Activated CD4-positive, alpha-beta T cell treated with anti-CD3 and anti-CD28 coated beads, Interleukin-2, amount 50 U/mL, for 24 hours (primary cell): Measurements from ENCODE around the gene OXCT2.
"Not testable (repeated sequence)": the region's sequence is repeated elsewhere in the genome, so short reads cannot be mapped to it uniquely, and the experiment has no call there.

Experiments used
- DNase-seq, 2 donors: peaks; one replicate each; pipeline ENCODE4 v3.0.0-alpha.2; 2020; ENCODE audit warnings: low read depth in 1 of 2, low spot score in 1 of 2

OXCT2 gene

GRCh38 chr1:39763619-39764374 is 7.4 kb downstream of the OXCT2 start:
- not testable (repeated sequence) for DNase-seq

GRCh38 chr1:39762550-39763540 is 8.3 kb downstream of the OXCT2 start:
- no peak for DNase-seq

GRCh38 chr1:39761557-39762260 is 9.4 kb downstream of the OXCT2 start:
- no peak for DNase-seq

GRCh38 chr1:39761016-39761415 is 10.1 kb downstream of the OXCT2 start:
- DNase-seq = no peak

GRCh38 chr1:39760074-39761008 is 10.8 kb downstream of the OXCT2 start:
- DNase-seq = no peak

- no peak for DNase-seq
These were observed 11.8 kb downstream of the OXCT2 start for GRCh38 chr1:39759436-39759726.

- DNase-seq = no peak
These were observed 12.4 kb downstream of the OXCT2 start for GRCh38 chr1:39758556-39759435.

GRCh38 chr1:39757501-39757900 is 13.6 kb downstream of the OXCT2 start:
- DNase-seq = no peak

- no peak for DNase-seq
These were observed 15.0 kb downstream of the OXCT2 start for GRCh38 chr1:39755965-39756659.

GRCh38 chr1:39754906-39755504 is 16.1 kb downstream of the OXCT2 start:
- no peak for DNase-seq

GRCh38 chr1:39754026-39754570 is 17.1 kb downstream of the OXCT2 start:
- DNase-seq = no peak

- no peak for DNase-seq
These were observed 17.8 kb downstream of the OXCT2 start for GRCh38 chr1:39753132-39754025.

- DNase-seq = no peak
These were observed 18.4 kb downstream of the OXCT2 start for GRCh38 chr1:39752703-39753102.

GRCh38 chr1:39751595-39751994 is 19.6 kb downstream of the OXCT2 start:
- no peak for DNase-seq

- DNase-seq = no peak
These were observed 26.0 kb downstream of the OXCT2 start for GRCh38 chr1:39745016-39745670.

- DNase-seq = peak; percentile 94 to 96
These were observed 32.4 kb downstream of the OXCT2 start, which contains the start of gene PPIE for GRCh38 chr1:39738622-39739366. PPIE (plus strand) TSS chr1:39738882; CDS start chr1:39738901, 19 bp downstream.
